GM18517 (cell line): ENCODE data around the gene VWA7.

Experiments used
- ATAC-seq: cut with Tn5 transposase; IDR thresholded peaks from one replicate; pipeline ENCODE4 v1.9.1; 2021; ENCODE audit warnings: mild to moderate bottlenecking, moderate library complexity; ENCODE audit not compliant: unreplicated experiment

The VWA7 gene

GRCh38 chr6:31730631-31731086, 46.5 kb downstream of the VWA7 start:
- ATAC-seq, result no peak

GRCh38 chr6:31729979-31730630, 47.0 kb downstream of the VWA7 start:
- no peak for ATAC-seq

- no peak for ATAC-seq
Measured at GRCh38 chr6:31729515-31729978, 47.6 kb downstream of the VWA7 start.

GRCh38 chr6:31728767-31729514, 48.2 kb downstream of the VWA7 start, which contains the start of gene DDAH2:
TSS of gene DDAH2 (minus strand) at chr6:31729299. CDS start at chr6:31729161, 138 bp downstream.
- no peak for ATAC-seq

GRCh38 chr6:31727717-31728671, 49.1 kb downstream of the VWA7 start:
- no peak for ATAC-seq

- ATAC-seq, result peak; percentile 47
Measured at GRCh38 chr6:31727034-31727716, 50.0 kb downstream of the VWA7 start.

GRCh38 chr6:31725502-31726350, 51.4 kb downstream of the VWA7 start:
- ATAC-seq, result no peak

- ATAC-seq, result no peak
Measured at GRCh38 chr6:31723980-31724691, 53.0 kb downstream of the VWA7 start.

GRCh38 chr6:31723245-31723979, 53.7 kb downstream of the VWA7 start, which contains the start of gene MPIG6B:
TSS of gene MPIG6B (plus strand) at chr6:31723373. CDS start at chr6:31723384, 11 bp downstream.
- no peak for ATAC-seq

- no peak for ATAC-seq
Measured at GRCh38 chr6:31722173-31722572, 55.0 kb downstream of the VWA7 start.

- ATAC-seq, result no peak
Measured at GRCh38 chr6:31721351-31722020, 55.6 kb downstream of the VWA7 start, which contains the start of gene LY6G6C. TSS of gene LY6G6C (minus strand) at chr6:31721746. CDS start at chr6:31721679, 67 bp downstream.

GRCh38 chr6:31720196-31720770, 56.8 kb downstream of the VWA7 start:
- ATAC-seq, result no peak

GRCh38 chr6:31719001-31719400, 58.1 kb downstream of the VWA7 start:
- no peak for ATAC-seq

- no peak for ATAC-seq
Measured at GRCh38 chr6:31718265-31718664, 58.9 kb downstream of the VWA7 start.

GRCh38 chr6:31717499-31718222, 59.5 kb downstream of the VWA7 start:
- ATAC-seq, result no peak
